GM18519 (cell line): ENCODE measurements around the gene C8A.

Experiments
- ATAC-seq: cut with Tn5 transposase; IDR thresholded peaks from one replicate; pipeline ENCODE4 v1.9.1; 2021; ENCODE audit warnings: mild to moderate bottlenecking, moderate library complexity; ENCODE audit not compliant: unreplicated experiment, low FRiP score

The C8A gene

GRCh38 chr1:56836359-56836758 lies 18.2 kb upstream of the C8A start:
- no peak for ATAC-seq

GRCh38 chr1:56837244-56837939 lies 17.2 kb upstream of the C8A start:
- ATAC-seq, result no peak

- no peak for ATAC-seq
Observed at GRCh38 chr1:56838759-56839158, 15.8 kb upstream of the C8A start.

GRCh38 chr1:56843544-56843943 lies 11.1 kb upstream of the C8A start:
- no peak for ATAC-seq

- no peak for ATAC-seq
Observed at GRCh38 chr1:56844545-56845136, 10.0 kb upstream of the C8A start.

GRCh38 chr1:56845343-56845742 lies 9.3 kb upstream of the C8A start:
- ATAC-seq, result no peak

- ATAC-seq, result no peak
Observed at GRCh38 chr1:56849750-56850149, 4.8 kb upstream of the C8A start.

- ATAC-seq, result no peak
Observed at GRCh38 chr1:56850411-56850810, 4.2 kb upstream of the C8A start.

- ATAC-seq, result no peak
Observed at GRCh38 chr1:56850922-56851321, 3.7 kb upstream of the C8A start.

- ATAC-seq, result no peak
Observed at GRCh38 chr1:56852476-56852875, 2.1 kb upstream of the C8A start.

GRCh38 chr1:56855190-56855589 lies 593 bp downstream of the C8A start:
- ATAC-seq, result no peak

GRCh38 chr1:56856186-56856585 lies 1.6 kb downstream of the C8A start:
- no peak for ATAC-seq

- ATAC-seq, result no peak
Observed at GRCh38 chr1:56859287-56859686, 4.7 kb downstream of the C8A start.

GRCh38 chr1:56863265-56863992 lies 8.8 kb downstream of the C8A start:
- ATAC-seq, result no peak

GRCh38 chr1:56864430-56864829 lies 9.8 kb downstream of the C8A start:
- no peak for ATAC-seq

GRCh38 chr1:56866656-56867055 lies 12.1 kb downstream of the C8A start:
- ATAC-seq, result no peak

- ATAC-seq, result no peak
Observed at GRCh38 chr1:56867491-56867890, 12.9 kb downstream of the C8A start.

GRCh38 chr1:56868761-56869160 lies 14.2 kb downstream of the C8A start:
- no peak for ATAC-seq

GRCh38 chr1:56872597-56872996 lies 18.0 kb downstream of the C8A start:
- no peak for ATAC-seq

GRCh38 chr1:56873213-56873612 lies 18.6 kb downstream of the C8A start:
- ATAC-seq, result no peak

GRCh38 chr1:56874689-56875088 lies 20.1 kb downstream of the C8A start:
- no peak for ATAC-seq

- no peak for ATAC-seq
Observed at GRCh38 chr1:56877973-56878372, 23.4 kb downstream of the C8A start.
